PC-9 (cell line): Measurements from ENCODE around the gene E2F8.

Experiments used
- EZH2 ChIP-seq: fragments of 200-600 bp; sonication (generic); IDR thresholded peaks from 2 replicates; pipeline ENCODE4 v1.8.0; 2017; ENCODE audit warnings: antibody characterized with exemption, low read depth
- TF ChIP-seq, protein P1 (sequence below): fragments of 200-600 bp; sonication (generic); conservative IDR thresholded peaks from 2 replicates; pipeline ENCODE4 v1.6.1; 2017; ENCODE audit warnings: mixed run types, antibody characterized with exemption, mild to moderate bottlenecking, moderate library complexity

DNA sequence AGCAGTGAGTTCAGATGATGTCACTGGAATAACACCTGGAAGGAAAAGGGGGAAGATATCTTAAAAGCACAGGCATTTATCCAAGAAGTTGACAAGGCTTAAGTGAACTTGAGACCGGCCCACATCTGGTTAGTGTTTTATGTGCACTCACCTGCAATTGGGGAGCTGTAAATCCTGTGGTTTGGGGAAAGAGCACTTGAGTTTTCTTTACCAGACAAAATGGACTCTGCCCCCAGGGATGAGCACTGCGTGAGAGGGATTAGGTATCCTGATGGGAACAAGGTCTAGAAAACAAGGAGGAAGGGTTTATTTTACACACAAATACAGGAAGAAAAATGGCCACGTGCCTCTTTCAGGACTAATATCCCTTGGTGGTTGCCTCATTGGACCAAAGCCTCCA is 15.2 kb downstream of the E2F8 start:
- TF ChIP-seq, protein P1, sequence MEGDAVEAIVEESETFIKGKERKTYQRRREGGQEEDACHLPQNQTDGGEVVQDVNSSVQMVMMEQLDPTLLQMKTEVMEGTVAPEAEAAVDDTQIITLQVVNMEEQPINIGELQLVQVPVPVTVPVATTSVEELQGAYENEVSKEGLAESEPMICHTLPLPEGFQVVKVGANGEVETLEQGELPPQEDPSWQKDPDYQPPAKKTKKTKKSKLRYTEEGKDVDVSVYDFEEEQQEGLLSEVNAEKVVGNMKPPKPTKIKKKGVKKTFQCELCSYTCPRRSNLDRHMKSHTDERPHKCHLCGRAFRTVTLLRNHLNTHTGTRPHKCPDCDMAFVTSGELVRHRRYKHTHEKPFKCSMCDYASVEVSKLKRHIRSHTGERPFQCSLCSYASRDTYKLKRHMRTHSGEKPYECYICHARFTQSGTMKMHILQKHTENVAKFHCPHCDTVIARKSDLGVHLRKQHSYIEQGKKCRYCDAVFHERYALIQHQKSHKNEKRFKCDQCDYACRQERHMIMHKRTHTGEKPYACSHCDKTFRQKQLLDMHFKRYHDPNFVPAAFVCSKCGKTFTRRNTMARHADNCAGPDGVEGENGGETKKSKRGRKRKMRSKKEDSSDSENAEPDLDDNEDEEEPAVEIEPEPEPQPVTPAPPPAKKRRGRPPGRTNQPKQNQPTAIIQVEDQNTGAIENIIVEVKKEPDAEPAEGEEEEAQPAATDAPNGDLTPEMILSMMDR = no peak
- no peak for TF ChIP-seq EZH2
